IMR-90 (cell line): ENCODE measurements around the gene DRC7. TPM values are rescaled to one million over a fixed set of nuclear protein-coding genes. Genes with fewer than 3 reads are reported as not detected.

ENCODE experiments used
- ATAC-seq: fragments of 200-7000 bp; cut with Tn5 transposase; 2 replicates; pipeline ENCODE4 v1.9.1; 2020; ENCODE audit warnings: low read depth, mild to moderate bottlenecking, moderate library complexity
- BruUV-seq: library from RNA; stranded (reverse); fragments of 400-500 nt; replicated peaks from 2 replicates; lab custom pipeline; 2021; lab: Mats Ljungman, UMichigan
- CTCF ChIA-PET: fragments of 300-600 bp; formaldehyde crosslinking; extraction: SDS; loops from one replicate; lab custom pipeline; 2021; ENCODE audit warnings: antibody characterized with exemption; lab: Yijun Ruan, JAX
- POLR2A ChIA-PET: fragments of 300-600 bp; sonication (Branson Sonifier 250); formaldehyde crosslinking; loops from one replicate; lab custom pipeline; 2022; ENCODE audit warnings: antibody characterized with exemption; ENCODE audit not compliant: unreplicated experiment; lab: Charles Lee
- DNase-seq: peaks from one replicate; pipeline ENCODE4 v3.0.0; 2013
- H2AFZ ChIP-seq: replicated peaks from 2 replicates; pipeline ENCODE3; 2013; ENCODE audit warnings: low read length, mild to moderate bottlenecking; ENCODE audit not compliant: poor library complexity
- H2AK5ac ChIP-seq: 2 replicates; pipeline ENCODE4 v1.6.1; 2013; ENCODE audit warnings: low read depth, low read length, inconsistent platforms
- H2AK9ac ChIP-seq: replicated peaks from 2 replicates; pipeline ENCODE3; 2013; ENCODE audit warnings: mild to moderate bottlenecking, low read depth, low read length, moderate library complexity; ENCODE audit not compliant: poor library complexity
- H2BK120ac ChIP-seq: 2 replicates; pipeline ENCODE4 v1.6.1; 2013; ENCODE audit warnings: low read depth, low read length, inconsistent platforms
- H2BK15ac ChIP-seq: 3 replicates; pipeline ENCODE4 v1.6.1; 2013; ENCODE audit warnings: low read depth, low read length, inconsistent platforms
- H2BK20ac ChIP-seq: 2 replicates; pipeline ENCODE4 v1.6.1; 2013; ENCODE audit warnings: low read depth, mild to moderate bottlenecking, inconsistent platforms, low read length, moderate library complexity
- H2BK5ac ChIP-seq: 2 replicates; pipeline ENCODE4 v1.6.1; 2013; ENCODE audit warnings: mild to moderate bottlenecking, low read depth, low read length, inconsistent platforms; ENCODE audit not compliant: poor library complexity, severe bottlenecking
- H3K14ac ChIP-seq: replicated peaks from 2 replicates; pipeline ENCODE4 v1.6.1; 2013; ENCODE audit warnings: low read depth, low read length, inconsistent platforms
- H3K18ac ChIP-seq: 2 replicates; pipeline ENCODE4 v1.6.1; 2013; ENCODE audit warnings: low read depth, low read length, control low read depth
- H3K23ac ChIP-seq: 2 replicates; pipeline ENCODE4 v1.6.1; 2013; ENCODE audit warnings: low read depth, low read length, inconsistent platforms
- H3K27ac ChIP-seq: 2 replicates; pipeline ENCODE4 v1.5.1; 2013; ENCODE audit warnings: mild to moderate bottlenecking, control low read depth, low read length; ENCODE audit not compliant: insufficient read depth
- H3K27me3 ChIP-seq: 2 replicates; pipeline ENCODE4 v1.6.1; 2013; ENCODE audit warnings: low read length; ENCODE audit not compliant: control insufficient read depth, insufficient read depth
- H3K36me3 ChIP-seq: 2 replicates; pipeline ENCODE4 v1.6.1; 2013; ENCODE audit warnings: low read length, mixed read lengths; ENCODE audit not compliant: control insufficient read depth, insufficient read depth
- H3K4ac ChIP-seq: 2 replicates; pipeline ENCODE4 v1.6.1; 2013; ENCODE audit warnings: low read depth, low read length, inconsistent platforms
- H3K4me1 ChIP-seq: 2 replicates; pipeline ENCODE4 v1.6.1; 2013; ENCODE audit warnings: low read length, mixed read lengths; ENCODE audit not compliant: control insufficient read depth, insufficient read depth
- H3K4me2 ChIP-seq: 2 replicates; pipeline ENCODE4 v1.6.1; 2013; ENCODE audit warnings: low read depth, mild to moderate bottlenecking, control low read depth, low read length, moderate library complexity
- H3K4me3 ChIP-seq: 2 replicates; pipeline ENCODE4 v1.5.1; 2013; ENCODE audit warnings: low read depth, mild to moderate bottlenecking, control low read depth, low read length, moderate library complexity; ENCODE audit not compliant: insufficient read depth
- H3K56ac ChIP-seq: 2 replicates; pipeline ENCODE4 v1.6.1; 2013; ENCODE audit warnings: low read length, inconsistent platforms; ENCODE audit not compliant: insufficient read depth; ENCODE audit errors: extremely low read depth
- H3K79me1 ChIP-seq, 2 experiments: 2 replicates each; pipeline ENCODE4 v1.6.1; 2013; ENCODE audit warnings: low read length in 2 of 2, inconsistent platforms in 1 of 2, low read depth in 1 of 2
- H3K9ac ChIP-seq: 2 replicates; pipeline ENCODE4 v1.6.1; 2013; ENCODE audit warnings: low read depth, low read length, control low read depth
- H3K9me1 ChIP-seq: 2 replicates; pipeline ENCODE4 v1.6.1; 2013; ENCODE audit warnings: low read length, inconsistent platforms; ENCODE audit not compliant: insufficient read depth
- H3K9me3 ChIP-seq: 2 replicates; pipeline ENCODE4 v1.6.1; 2013; ENCODE audit warnings: low read length; ENCODE audit not compliant: control insufficient read depth, insufficient read depth
- H4K20me1 ChIP-seq: 2 replicates; pipeline ENCODE4 v1.6.1; 2013; ENCODE audit warnings: low read length, inconsistent platforms; ENCODE audit not compliant: insufficient read depth
- H4K5ac ChIP-seq: 2 replicates; pipeline ENCODE4 v1.6.1; 2013; ENCODE audit warnings: mild to moderate bottlenecking, low read depth, low read length, control low read depth
- H4K8ac ChIP-seq, 2 experiments: 2 replicates each; pipeline ENCODE4 v1.6.1; 2013; ENCODE audit warnings: low read depth in 2 of 2, low read length in 2 of 2, control low read depth in 1 of 2, inconsistent platforms in 1 of 2
- H4K91ac ChIP-seq: 2 replicates; pipeline ENCODE4 v1.6.1; 2013; ENCODE audit warnings: low read depth, low read length, inconsistent platforms; ENCODE audit not compliant: insufficient read depth
- BHLHE40 ChIP-seq: fragments of 150-350 bp; IDR thresholded peaks from 2 replicates; pipeline ENCODE4 v1.6.1; 2016; ENCODE audit warnings: mild to moderate bottlenecking, low read depth, low read length
- CEBPB ChIP-seq: IDR thresholded peaks from 2 replicates; pipeline ENCODE4 v1.6.1; 2012; ENCODE audit warnings: low read depth, low read length, improper control_type of control experiment
- CHD1 ChIP-seq: IDR thresholded peaks from 2 replicates; pipeline ENCODE4 v1.6.1; 2012; ENCODE audit warnings: low read depth, low read length, improper control_type of control experiment
- FOS ChIP-seq: fragments of 150-350 bp; IDR thresholded peaks from 2 replicates; pipeline ENCODE4 v1.6.1; 2016; ENCODE audit warnings: low read depth, low read length
- MAFK ChIP-seq: IDR thresholded peaks from 2 replicates; pipeline ENCODE4 v1.6.1; 2012; ENCODE audit warnings: low read depth, low read length, improper control_type of control experiment
- MAZ ChIP-seq: IDR thresholded peaks from 2 replicates; pipeline ENCODE4 v1.6.1; 2012; ENCODE audit warnings: low read depth, mild to moderate bottlenecking, low read length, improper control_type of control experiment, moderate library complexity, borderline replicate concordance
- MXI1 ChIP-seq: IDR thresholded peaks from 2 replicates; pipeline ENCODE4 v1.6.1; 2012; ENCODE audit warnings: low read depth, mild to moderate bottlenecking, low read length, moderate library complexity, borderline replicate concordance
- NFE2L2 ChIP-seq: fragments of 150-350 bp; IDR thresholded peaks from 2 replicates; pipeline ENCODE4 v1.6.1; 2016; ENCODE audit warnings: low read depth, mild to moderate bottlenecking, low read length
- POLR2A ChIP-seq: IDR thresholded peaks from 2 replicates; pipeline ENCODE4 v1.6.1; 2012; ENCODE audit warnings: mild to moderate bottlenecking, low read depth, low read length
- RAD21 ChIP-seq: IDR thresholded peaks from 2 replicates; pipeline ENCODE4 v1.6.1; 2012; ENCODE audit warnings: low read length, improper control_type of control experiment
- RCOR1 ChIP-seq: IDR thresholded peaks from 2 replicates; pipeline ENCODE4 v1.6.1; 2012; ENCODE audit warnings: mild to moderate bottlenecking, low read length, improper control_type of control experiment; ENCODE audit not compliant: insufficient replicate concordance
- RFX5 ChIP-seq: IDR thresholded peaks from 2 replicates; pipeline ENCODE4 v1.8.0; 2012; ENCODE audit warnings: low read depth, mild to moderate bottlenecking, low read length, moderate library complexity
- SMC3 ChIP-seq: fragments of 150-350 bp; IDR thresholded peaks from 2 replicates; pipeline ENCODE4 v1.6.1; 2016; ENCODE audit warnings: low read depth, mild to moderate bottlenecking, antibody characterized with exemption, low read length, moderate library complexity
- WGBS, 2 experiments: methylation state at CpG; one replicate each; pipeline versions ENCODE4 v1.1.5 to v1.1.7; 2013; ENCODE audit warnings: missing lambda C conversion rate in 2 of 2; ENCODE audit not compliant: insufficient read length in 1 of 2; ENCODE audit errors: extremely low coverage in 2 of 2; 5-methylcytosine and 5-hydroxymethylcytosine counted together
- dilution Hi-C: fragments of 300-500 bp; cut with HindIII; formaldehyde crosslinking; loops from one replicate; pipeline ENCODE4 v1.14.3; 2018; ENCODE audit warnings: low sequenced_read_pairs; ENCODE audit not compliant: unreplicated experiment
- in situ Hi-C: fragments of 300-500 bp; cut with MboI; formaldehyde crosslinking; loops from 3 replicates; pipeline ENCODE4 v1.14.3; 2019; ENCODE audit warnings: low sequenced_read_pairs, inconsistent platforms, mixed read lengths
- intact Hi-C: fragments of 100-400 bp; cut with micrococcal nuclease; formaldehyde crosslinking; loops from 2 replicates; pipeline ENCODE4 v1.10.0; 2022
- polyA plus RNA-seq, 3 experiments: library from polyadenylated mRNA; depleted of rRNA; stranded (reverse); fragments of >200 nt; gene quantifications; 2 replicates each; pipeline ENCODE4 v1.2.3, GENCODE V29; 2012; ENCODE audit warnings: low replicate concordance in 1 of 3
- total RNA-seq: library from RNA; depleted of rRNA; stranded (reverse); fragments of >200 nt; gene quantifications from 2 replicates; pipeline ENCODE4 v1.2.3, GENCODE V29; 2012
- TF ChIP-seq, protein P1 (sequence below): fragments of 150-350 bp; IDR thresholded peaks from 2 replicates; pipeline ENCODE4 v1.6.1; 2017; ENCODE audit warnings: mild to moderate bottlenecking, antibody characterized with exemption, low read length, low read depth
- TF ChIP-seq, protein P2 (sequence below): conservative IDR thresholded peaks from 2 replicates; pipeline ENCODE4 v1.5.1; 2012; ENCODE audit warnings: mild to moderate bottlenecking, low read depth, low read length, improper control_type of control experiment
- TF ChIP-seq, protein P3 (sequence below): fragments of 150-350 bp; IDR thresholded peaks from 2 replicates; pipeline ENCODE4 v1.6.1; 2016; ENCODE audit warnings: low read depth, mild to moderate bottlenecking, low read length, moderate library complexity, borderline replicate concordance

Gene DRC7
- total and polyA plus RNA-seq, 2 of the 4 experiments (the other 2 are of a cell fraction) = not detected

DNA sequence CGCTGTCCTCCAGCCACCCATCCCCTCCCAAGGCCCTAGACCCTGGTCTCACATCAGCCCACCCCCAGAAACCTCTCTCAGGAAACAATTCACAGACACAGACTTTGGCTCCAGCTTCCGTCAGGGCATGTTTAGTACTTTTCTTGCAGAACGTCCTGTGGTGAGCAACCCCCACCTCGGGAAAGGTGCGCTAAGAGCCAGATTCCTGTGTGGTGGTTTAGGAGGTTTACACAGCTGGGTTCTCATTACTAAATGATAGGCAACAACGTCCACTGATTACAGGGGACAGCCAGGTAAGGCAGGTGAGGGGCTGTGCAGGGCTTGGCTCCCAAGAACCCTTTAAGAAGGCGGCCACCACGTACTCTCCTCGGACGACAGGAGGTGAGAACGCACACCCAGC, 78.4 kb downstream of the DRC7 start:
- Histone ChIP-seq H3K27ac (no peak overlapping the region), H4K20me1 (peaks cover 17% of the 10 kb centered on the region), H2AK5ac (no peak overlapping the region), H3K14ac (no peak overlapping the region), H2BK15ac (no peak overlapping the region), H2AFZ (no peak overlapping the region), H3K56ac (no peak overlapping the region), H3K9ac (no peak overlapping the region), H3K9me1 (no peaks in the 10 kb centered on the region; the same call in 1 of the 2 replicates), H3K27me3 (no peaks in the 10 kb centered on the region), H3K4me3 (no peak overlapping the region), H2BK5ac (no peak overlapping the region), H4K5ac (no peak overlapping the region), H2AK9ac (no peak overlapping the region), H3K4me2 (no peak overlapping the region), H2BK20ac (no peak overlapping the region), H3K9me3 (no peaks in the 10 kb centered on the region), H2BK120ac (no peak overlapping the region), H3K79me1 (peaks cover 19 to 57% of the 10 kb centered on the region in 2 experiments), H4K91ac (no peak overlapping the region), H3K23ac (no peak overlapping the region), H3K4me1 (peaks cover 6% of the 10 kb centered on the region), H3K4ac (no peak overlapping the region), H4K8ac (no peak overlapping the region), H3K18ac (no peak overlapping the region), H3K36me3 (peaks cover 45% of the 10 kb centered on the region)
- ChIA-PET POLR2A (no interaction called here), CTCF (no interaction called here)
- WGBS, 2 experiments = no CpG with 5 or more reads among the region's 11 CpGs
- dilution Hi-C loops (no loop called here), in situ Hi-C loops (no loop called here), intact Hi-C loops (no loop called here)
- BruUV-seq = no TSS peak
- ATAC-seq (no peak), DNase-seq (no peak)
- no peak for TF ChIP-seq RCOR1
- no peak for TF ChIP-seq RAD21
- TF ChIP-seq RFX5 = no peak
- TF ChIP-seq CHD1 = no peak
- no peak for TF ChIP-seq FOS
- TF ChIP-seq MXI1 = no peak
- no peak for TF ChIP-seq NFE2L2
- no peak for TF ChIP-seq CEBPB
- no peak for TF ChIP-seq BHLHE40
- TF ChIP-seq, protein P1, sequence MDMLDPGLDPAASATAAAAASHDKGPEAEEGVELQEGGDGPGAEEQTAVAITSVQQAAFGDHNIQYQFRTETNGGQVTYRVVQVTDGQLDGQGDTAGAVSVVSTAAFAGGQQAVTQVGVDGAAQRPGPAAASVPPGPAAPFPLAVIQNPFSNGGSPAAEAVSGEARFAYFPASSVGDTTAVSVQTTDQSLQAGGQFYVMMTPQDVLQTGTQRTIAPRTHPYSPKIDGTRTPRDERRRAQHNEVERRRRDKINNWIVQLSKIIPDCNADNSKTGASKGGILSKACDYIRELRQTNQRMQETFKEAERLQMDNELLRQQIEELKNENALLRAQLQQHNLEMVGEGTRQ = no peak
- no peak for TF ChIP-seq MAZ
- TF ChIP-seq, protein P2, sequence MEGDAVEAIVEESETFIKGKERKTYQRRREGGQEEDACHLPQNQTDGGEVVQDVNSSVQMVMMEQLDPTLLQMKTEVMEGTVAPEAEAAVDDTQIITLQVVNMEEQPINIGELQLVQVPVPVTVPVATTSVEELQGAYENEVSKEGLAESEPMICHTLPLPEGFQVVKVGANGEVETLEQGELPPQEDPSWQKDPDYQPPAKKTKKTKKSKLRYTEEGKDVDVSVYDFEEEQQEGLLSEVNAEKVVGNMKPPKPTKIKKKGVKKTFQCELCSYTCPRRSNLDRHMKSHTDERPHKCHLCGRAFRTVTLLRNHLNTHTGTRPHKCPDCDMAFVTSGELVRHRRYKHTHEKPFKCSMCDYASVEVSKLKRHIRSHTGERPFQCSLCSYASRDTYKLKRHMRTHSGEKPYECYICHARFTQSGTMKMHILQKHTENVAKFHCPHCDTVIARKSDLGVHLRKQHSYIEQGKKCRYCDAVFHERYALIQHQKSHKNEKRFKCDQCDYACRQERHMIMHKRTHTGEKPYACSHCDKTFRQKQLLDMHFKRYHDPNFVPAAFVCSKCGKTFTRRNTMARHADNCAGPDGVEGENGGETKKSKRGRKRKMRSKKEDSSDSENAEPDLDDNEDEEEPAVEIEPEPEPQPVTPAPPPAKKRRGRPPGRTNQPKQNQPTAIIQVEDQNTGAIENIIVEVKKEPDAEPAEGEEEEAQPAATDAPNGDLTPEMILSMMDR = no peak
- no peak for TF ChIP-seq MAFK
- TF ChIP-seq SMC3 = no peak
- TF ChIP-seq POLR2A = no peak
- TF ChIP-seq, protein P3, sequence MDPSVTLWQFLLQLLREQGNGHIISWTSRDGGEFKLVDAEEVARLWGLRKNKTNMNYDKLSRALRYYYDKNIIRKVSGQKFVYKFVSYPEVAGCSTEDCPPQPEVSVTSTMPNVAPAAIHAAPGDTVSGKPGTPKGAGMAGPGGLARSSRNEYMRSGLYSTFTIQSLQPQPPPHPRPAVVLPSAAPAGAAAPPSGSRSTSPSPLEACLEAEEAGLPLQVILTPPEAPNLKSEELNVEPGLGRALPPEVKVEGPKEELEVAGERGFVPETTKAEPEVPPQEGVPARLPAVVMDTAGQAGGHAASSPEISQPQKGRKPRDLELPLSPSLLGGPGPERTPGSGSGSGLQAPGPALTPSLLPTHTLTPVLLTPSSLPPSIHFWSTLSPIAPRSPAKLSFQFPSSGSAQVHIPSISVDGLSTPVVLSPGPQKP = no peak
